Activated naive CD8-positive, alpha-beta T cell treated with anti-CD3 and anti-CD28 coated beads, Interleukin-2, amount 50 U/mL, for 24 hours (primary cell): ENCODE measurements around the gene TLE3.
A peak's percentile ranks its signal among the peaks of the same experiment; 100 is the strongest.

Source experiments
- ATAC-seq: fragments of 150-1000 bp; cut with Tn5 transposase; one replicate; pipeline ENCODE4 v1.10.0; 2021
- DNase-seq: peaks from one replicate; pipeline ENCODE4 v3.0.0; 2021
- H3K27ac Mint-ChIP-seq: one replicate; pipeline ENCODE4 v1.8.0; 2021; ENCODE audit warnings: mild to moderate bottlenecking, mixed read lengths
- H3K27me3 Mint-ChIP-seq: one replicate; pipeline ENCODE4 v1.8.0; 2021; ENCODE audit warnings: mixed read lengths
- H3K36me3 Mint-ChIP-seq: one replicate; pipeline ENCODE4 v1.8.0; 2021; ENCODE audit warnings: low read depth, mixed read lengths
- H3K4me1 Mint-ChIP-seq: one replicate; pipeline ENCODE4 v1.8.0; 2021; ENCODE audit warnings: mixed read lengths
- H3K4me3 Mint-ChIP-seq: one replicate; pipeline ENCODE4 v1.8.0; 2021; ENCODE audit warnings: mild to moderate bottlenecking, moderate library complexity, mixed read lengths
- H3K9me3 Mint-ChIP-seq: one replicate; pipeline ENCODE4 v1.8.0; 2021; ENCODE audit warnings: mixed read lengths

Gene TLE3

DNA sequence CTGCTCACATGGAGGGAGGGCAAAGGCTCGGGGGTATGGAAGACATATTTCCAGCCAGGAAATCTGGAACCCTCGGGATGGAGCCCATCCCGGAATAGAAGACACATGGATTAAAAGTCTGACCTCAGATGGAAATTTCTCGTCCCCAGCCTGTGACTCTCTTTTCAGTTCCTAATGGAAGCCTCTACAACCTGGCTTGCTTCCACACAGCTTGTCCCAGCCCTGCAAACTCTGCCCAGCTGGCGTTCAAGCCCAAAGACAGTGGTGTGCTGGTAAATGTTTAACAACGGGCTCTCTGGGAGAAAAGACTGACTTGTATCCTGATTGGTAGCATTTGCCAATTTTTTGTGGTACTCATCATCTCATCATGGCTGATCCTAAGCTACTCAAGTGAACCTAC lies 35.6 kb upstream of the TLE3 start:
- no peaks in the 10 kb centered on the region for H3K9me3 Mint-ChIP-seq

DNA sequence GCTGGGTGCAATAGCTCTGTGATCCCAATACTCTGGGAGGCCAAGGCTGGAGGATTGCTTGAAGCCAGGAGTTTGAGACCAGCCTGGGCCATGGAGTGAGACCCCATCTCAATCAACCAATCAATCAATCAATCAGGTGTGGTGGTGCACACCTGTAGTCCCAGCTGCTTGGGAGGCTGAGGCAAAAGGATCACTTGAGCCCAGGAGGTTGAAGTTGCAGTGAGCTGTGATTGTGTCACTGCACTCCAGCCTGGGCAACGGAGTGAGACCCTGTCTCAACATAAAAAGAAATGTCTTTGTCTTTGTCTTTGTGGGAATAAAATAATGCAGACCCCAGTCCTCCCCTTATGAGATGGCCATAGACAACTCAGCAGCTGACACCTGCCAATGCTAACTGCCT lies 34.9 kb upstream of the TLE3 start:
- ATAC-seq (no peak), DNase-seq (no peak)
- Mint-ChIP-seq H3K27ac (no peak overlapping the region), H3K4me1 (peaks cover 9% of the 10 kb centered on the region), H3K4me3 (no peak overlapping the region), H3K27me3 (peaks cover 9% of the 10 kb centered on the region), H3K9me3 (no peaks in the 10 kb centered on the region), H3K36me3 (no peaks in the 10 kb centered on the region)

More for the DNA sequence above, 35.6 kb upstream of the TLE3 start:
- peaks cover 4% of the 10 kb centered on the region for H3K4me1 Mint-ChIP-seq
- no peak overlapping the region for H3K27ac Mint-ChIP-seq
- no peak for DNase-seq
- no peaks in the 10 kb centered on the region for H3K36me3 Mint-ChIP-seq
- ATAC-seq: no peak
- peaks cover 6% of the 10 kb centered on the region for H3K27me3 Mint-ChIP-seq
- no peak overlapping the region for H3K4me3 Mint-ChIP-seq

DNA sequence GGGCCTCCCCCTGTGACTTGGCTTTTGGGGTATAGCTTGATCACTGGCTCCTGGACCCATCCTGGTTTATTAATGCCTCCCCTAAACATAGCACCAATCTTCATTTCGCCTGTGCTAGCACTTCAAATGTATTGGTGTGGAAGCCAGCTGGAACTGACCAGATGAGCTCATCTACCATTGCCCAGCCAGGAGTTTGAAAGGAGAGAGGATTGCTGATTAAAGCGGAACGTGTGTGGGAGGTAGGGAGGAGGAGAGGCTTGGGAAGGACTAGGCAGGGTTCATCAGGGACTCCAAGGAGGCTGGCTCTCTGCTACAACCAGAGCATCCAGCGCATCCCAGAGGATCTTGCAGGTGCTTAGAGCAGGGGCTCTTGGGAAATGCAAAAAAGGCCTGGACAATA lies 34.4 kb upstream of the TLE3 start:
- Mint-ChIP-seq H3K4me3 (no peak overlapping the region), H3K27me3 (peaks cover 12% of the 10 kb centered on the region), H3K9me3 (no peaks in the 10 kb centered on the region), H3K27ac (no peak overlapping the region), H3K36me3 (no peaks in the 10 kb centered on the region), H3K4me1 (peaks cover 9% of the 10 kb centered on the region)
- ATAC-seq: no peak
- DNase-seq: no peak

DNA sequence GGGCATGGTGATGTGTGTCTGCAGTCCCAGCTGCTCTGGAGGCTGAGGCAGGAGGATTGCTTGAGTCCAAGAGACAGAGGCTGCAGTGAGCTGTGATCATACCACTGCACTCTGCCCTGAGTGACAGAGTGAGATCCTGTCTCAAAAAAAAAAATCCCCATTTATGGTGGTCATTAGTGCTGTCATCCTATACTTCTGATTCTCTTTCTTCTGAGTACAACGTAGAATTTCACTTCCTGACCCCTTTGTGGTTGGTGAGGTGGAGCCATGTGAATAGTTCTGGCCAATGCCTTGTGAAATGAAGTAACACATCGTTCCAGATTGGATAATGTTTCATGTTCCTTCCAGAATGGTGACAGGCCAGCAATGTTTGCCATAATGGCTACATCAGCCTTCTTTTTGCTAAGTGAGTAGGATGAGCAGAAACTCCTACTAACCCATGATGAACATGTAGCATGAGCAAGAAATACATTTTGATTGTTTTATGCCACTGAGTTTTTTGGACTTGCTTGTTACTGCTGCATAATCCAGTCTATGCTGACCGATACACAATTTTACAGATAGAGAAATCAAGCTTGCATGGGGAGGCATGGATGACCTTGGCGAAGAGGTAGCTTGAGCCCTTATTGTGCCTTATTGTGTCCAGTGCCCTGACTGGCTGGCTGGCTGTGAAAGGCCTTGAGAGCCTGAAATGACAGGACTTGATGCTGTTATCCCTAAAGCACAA lies 30.9 kb upstream of the TLE3 start:
- H3K36me3 Mint-ChIP-seq: no peaks in the 10 kb centered on the region
- DNase-seq: no peak
- H3K4me3 Mint-ChIP-seq: no peak overlapping the region
- peak; percentile 8 for ATAC-seq
- H3K9me3 Mint-ChIP-seq: no peaks in the 10 kb centered on the region
- peaks cover 14% of the 10 kb centered on the region for H3K27me3 Mint-ChIP-seq
- H3K4me1 Mint-ChIP-seq: peaks cover 14% of the 10 kb centered on the region
- no peak overlapping the region for H3K27ac Mint-ChIP-seq

DNA sequence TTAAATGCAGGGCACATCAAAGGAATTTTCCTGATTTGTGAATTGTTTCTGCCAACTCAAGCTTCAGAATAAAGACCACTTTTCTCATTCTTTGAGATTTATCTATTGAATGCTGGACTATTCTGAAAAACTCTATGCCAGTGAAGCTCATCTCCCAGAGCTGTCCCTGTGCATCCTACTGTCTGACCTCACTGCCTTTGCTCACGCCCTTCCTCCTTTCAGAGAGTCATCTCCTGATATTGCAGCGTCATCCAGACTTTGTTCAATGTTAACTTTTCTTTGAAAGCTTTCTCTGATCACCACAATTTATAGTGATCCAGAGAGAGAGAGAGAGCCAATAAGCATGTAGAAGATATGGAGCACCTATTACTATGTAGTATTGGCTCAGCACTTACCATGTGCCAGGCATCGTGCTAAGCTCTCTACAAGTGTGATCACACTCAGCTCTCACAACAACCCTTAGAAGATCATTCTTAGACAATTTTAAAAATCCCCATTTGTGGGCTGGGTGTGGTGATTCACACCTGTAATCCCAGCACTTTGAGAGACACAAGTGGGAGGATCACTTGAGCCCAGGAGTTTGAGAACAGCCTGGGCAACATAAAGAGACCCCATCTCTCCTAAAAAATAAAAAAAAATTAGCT lies 30.2 kb upstream of the TLE3 start:
- peaks cover 14% of the 10 kb centered on the region for H3K27me3 Mint-ChIP-seq
- DNase-seq (no peak), ATAC-seq (peak; percentile 57)
- peaks cover 14% of the 10 kb centered on the region for H3K4me1 Mint-ChIP-seq
- H3K27ac Mint-ChIP-seq: no peak overlapping the region
- no peak overlapping the region for H3K4me3 Mint-ChIP-seq
- H3K36me3 Mint-ChIP-seq: no peaks in the 10 kb centered on the region
- H3K9me3 Mint-ChIP-seq: no peaks in the 10 kb centered on the region

DNA sequence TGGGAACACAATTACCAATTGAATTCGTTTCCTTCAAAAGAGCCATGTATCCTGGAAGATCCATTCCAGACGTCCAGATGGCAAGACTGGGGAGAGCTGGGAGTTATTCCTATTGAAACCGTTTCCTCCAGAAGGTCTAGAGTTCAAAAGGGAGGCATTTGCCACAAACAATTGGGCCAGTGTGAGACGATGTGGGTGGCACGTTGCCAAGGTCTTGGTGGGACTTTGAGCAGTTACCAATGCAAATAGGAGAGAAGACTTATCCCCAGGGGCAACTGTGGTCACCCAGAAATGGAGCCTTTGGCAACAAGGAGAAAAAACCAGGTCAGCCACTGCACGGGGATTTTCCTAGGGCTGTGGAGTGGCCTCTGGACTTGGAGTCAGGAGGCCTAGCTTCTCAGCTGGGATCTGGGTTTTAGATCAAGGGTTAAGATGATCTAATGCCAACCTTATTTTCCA lies 29.6 kb upstream of the TLE3 start:
- Mint-ChIP-seq H3K27me3 (peaks cover 14% of the 10 kb centered on the region), H3K27ac (no peak overlapping the region), H3K4me1 (peaks cover 14% of the 10 kb centered on the region), H3K9me3 (no peaks in the 10 kb centered on the region), H3K36me3 (no peaks in the 10 kb centered on the region), H3K4me3 (no peak overlapping the region)
- DNase-seq: no peak
- ATAC-seq: no peak

DNA sequence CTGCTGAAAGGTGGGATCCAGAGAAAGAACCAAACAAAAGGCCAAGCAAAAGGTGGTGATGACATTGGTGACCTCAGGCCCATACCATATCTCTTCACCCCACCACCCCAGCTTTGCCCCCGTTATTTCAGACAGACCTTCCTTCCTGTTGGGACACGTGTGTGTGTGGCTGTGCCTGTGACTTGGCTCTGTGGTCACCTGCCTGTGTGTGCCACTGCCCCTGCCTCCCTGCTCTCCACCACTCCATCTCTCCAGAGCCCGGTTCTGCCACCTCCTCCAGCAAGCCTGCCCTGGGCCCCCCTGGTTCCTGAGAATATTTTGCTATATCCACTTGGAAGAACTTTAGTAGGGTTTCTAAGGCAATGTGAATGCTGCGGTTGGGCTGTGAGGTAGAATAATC lies 28.6 kb upstream of the TLE3 start:
- Mint-ChIP-seq H3K27ac (no peak overlapping the region), H3K36me3 (no peaks in the 10 kb centered on the region), H3K27me3 (peaks cover 12% of the 10 kb centered on the region), H3K9me3 (no peaks in the 10 kb centered on the region), H3K4me1 (peaks cover 14% of the 10 kb centered on the region), H3K4me3 (no peak overlapping the region)
- ATAC-seq (no peak), DNase-seq (no peak)

DNA sequence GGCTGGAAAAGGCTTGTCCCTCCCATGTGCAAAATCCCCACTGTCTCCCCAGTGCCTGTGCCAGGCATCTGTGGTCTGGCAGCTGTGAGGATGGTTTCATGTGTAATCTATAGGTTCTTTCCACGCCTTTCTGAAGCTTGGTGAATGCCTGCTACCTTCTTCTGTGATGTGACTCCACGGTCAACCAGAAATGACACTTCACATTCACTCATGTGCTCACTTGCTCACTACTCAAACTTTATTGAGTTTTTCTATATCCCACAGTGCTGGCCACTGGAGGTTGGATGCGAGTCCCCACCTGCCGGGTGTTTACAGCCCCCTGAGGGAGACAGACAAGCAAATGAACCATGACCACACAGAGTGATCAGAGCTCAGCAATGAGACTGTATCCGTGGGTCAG lies 27.9 kb upstream of the TLE3 start:
- H3K36me3 Mint-ChIP-seq: no peaks in the 10 kb centered on the region
- DNase-seq: no peak
- ATAC-seq: peak; percentile 35
- H3K27ac Mint-ChIP-seq: no peak overlapping the region
- no peaks in the 10 kb centered on the region for H3K9me3 Mint-ChIP-seq
- H3K27me3 Mint-ChIP-seq: peaks cover 12% of the 10 kb centered on the region
- H3K4me1 Mint-ChIP-seq: peaks cover 14% of the 10 kb centered on the region
- H3K4me3 Mint-ChIP-seq: no peak overlapping the region

DNA sequence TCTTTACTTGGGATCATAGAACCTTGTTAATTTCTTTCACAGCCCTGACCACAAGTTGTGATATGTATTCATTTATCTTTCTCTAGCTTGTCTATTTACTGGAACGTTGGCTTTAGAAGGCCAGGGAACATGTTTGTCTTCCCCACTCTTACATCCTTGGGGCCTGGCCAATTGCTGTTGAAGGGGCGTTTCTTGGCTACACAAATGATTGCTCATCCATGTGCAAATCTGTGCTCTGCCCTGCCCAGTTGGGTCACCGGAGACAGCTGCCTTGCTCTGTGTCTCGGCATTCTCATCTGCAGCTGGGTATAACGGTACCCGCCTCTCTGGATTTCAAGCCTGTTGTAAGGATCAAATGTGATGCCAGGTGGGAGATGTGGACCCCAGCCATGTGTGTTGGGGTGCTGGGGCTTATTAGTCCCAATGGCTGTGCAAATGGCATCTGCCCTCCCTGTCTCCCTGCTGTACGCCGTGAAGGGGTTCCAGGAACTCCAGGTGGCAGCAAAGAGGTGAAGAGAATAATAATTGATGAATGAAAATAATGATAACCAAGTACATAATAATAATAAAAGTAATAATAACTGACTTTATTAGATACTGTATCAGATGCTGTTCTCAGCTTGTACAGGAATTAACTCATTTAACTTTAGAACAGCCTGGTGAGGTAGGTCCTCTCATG lies 24.0 kb upstream of the TLE3 start:
- Mint-ChIP-seq H3K36me3 (no peaks in the 10 kb centered on the region), H3K9me3 (no peaks in the 10 kb centered on the region), H3K4me3 (no peak overlapping the region), H3K4me1 (peaks cover 5% of the 10 kb centered on the region), H3K27me3 (peaks cover 6% of the 10 kb centered on the region), H3K27ac (no peak overlapping the region)
- DNase-seq: no peak
- ATAC-seq: no peak

DNA sequence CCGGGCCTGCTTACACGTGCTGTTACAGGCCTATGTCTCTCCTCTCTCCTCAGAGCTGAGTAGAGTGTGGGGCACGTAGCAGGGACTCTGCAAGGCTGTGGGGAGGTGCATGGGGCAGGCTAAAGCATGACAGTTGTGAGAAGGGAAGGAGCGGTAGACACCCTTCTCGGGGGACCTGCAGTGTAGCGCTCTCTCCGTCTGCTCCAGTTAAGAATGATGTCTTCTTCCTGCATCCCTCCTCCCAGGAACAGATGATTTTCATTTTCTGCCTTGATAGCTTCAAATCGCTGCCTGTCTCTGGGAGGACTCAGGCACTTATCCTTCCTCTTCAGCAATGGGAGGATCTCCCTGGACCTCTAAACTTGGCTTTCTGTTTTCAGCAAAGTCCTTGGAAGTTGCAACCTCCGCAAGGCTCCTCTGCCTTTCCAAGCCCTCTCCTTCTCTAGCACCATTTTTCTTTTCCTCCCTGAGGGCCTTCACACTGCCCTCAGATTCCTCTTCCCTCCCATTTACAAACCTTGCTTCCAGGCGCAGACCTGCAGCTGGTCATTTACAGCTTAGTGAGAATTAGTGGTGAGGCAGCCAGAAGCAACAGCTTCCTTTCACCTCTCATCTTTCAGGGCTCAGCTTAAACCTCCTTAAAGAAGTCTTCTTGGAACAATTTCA lies 23.4 kb upstream of the TLE3 start:
- no peak for DNase-seq
- Mint-ChIP-seq H3K4me1 (peaks cover 5% of the 10 kb centered on the region), H3K9me3 (no peaks in the 10 kb centered on the region), H3K4me3 (no peak overlapping the region), H3K27ac (no peak overlapping the region), H3K36me3 (no peaks in the 10 kb centered on the region), H3K27me3 (peaks cover 7% of the 10 kb centered on the region)
- no peak for ATAC-seq

DNA sequence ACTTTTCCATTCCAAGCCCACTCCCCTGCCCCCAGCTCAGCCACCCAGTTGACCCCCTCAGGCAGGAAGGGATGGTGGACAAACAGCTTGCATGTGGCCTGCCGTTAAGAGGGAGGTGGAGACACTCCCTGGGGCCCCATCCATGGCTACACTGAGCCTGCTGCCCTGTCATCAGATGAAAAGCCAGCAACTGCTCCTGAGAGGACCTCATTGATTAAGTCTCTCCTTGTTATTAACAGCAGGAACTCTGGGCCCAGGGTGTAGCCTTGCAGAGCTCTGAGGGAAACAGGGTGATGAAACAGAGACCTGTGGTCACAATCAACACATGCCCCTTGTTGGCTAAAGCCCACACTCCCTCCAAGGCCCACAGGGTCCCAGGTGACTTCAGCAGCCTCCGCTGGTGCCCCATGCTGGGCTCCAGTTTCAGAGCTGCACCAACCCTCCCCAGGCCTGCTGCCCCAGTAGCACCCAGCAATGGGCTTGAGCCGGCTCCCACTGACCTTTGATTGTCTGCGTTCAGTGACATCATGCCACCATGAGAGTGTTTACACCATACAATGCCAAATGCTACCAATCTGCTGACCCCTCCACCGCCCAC lies 22.3 kb upstream of the TLE3 start:
- no peak for ATAC-seq
- Mint-ChIP-seq H3K4me3 (no peak overlapping the region), H3K9me3 (no peaks in the 10 kb centered on the region)

DNA sequence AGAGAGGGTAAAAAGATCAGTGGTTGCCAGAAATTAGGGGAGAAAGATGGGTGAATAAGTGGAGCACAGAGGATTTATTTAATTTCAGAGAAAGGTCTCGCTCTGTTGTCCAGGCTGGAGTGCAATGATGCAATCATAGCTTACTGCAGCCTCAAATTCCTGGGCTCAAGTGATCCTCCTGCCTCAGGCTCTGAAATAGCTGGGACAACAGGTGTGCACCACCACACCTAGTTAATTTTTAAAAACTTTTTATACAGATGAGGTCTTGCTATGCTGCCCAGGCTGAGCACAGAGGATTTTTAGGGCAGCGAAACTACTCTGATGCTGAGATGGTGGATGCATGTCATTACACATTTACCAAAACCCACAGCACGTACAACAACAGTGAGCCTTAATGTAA lies 20.9 kb upstream of the TLE3 start:
- DNase-seq: no peak
- ATAC-seq: no peak
- no peaks in the 10 kb centered on the region for H3K36me3 Mint-ChIP-seq
- H3K9me3 Mint-ChIP-seq: no peaks in the 10 kb centered on the region
- no peak overlapping the region for H3K4me3 Mint-ChIP-seq
- H3K27me3 Mint-ChIP-seq: peaks cover 13% of the 10 kb centered on the region
- H3K27ac Mint-ChIP-seq: no peak overlapping the region
- peaks cover 6% of the 10 kb centered on the region for H3K4me1 Mint-ChIP-seq

More for the DNA sequence above, 22.3 kb upstream of the TLE3 start:
- Mint-ChIP-seq H3K27ac (no peak overlapping the region), H3K27me3 (peaks cover 6% of the 10 kb centered on the region), H3K4me1 (no peaks in the 10 kb centered on the region), H3K36me3 (no peaks in the 10 kb centered on the region)
- no peak for DNase-seq

DNA sequence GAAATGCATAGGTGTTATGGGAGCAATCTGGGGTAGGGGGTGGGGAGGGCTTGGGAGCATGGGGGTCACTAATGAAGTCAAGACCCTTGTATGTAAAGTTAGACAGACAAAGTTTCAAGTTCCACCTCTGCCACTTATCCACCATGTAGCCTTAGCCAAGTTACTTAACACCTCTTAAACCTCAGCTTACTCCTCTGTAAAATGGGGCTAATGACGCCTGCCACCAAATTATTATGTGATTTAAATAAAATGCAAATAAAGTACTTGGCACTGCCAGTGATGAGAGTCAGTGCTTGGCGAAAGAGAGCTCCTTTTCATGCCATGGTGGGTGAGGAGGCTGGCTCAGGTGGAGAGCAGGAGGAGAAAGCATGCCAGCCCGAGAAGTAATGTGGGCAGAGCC lies 18.6 kb upstream of the TLE3 start:
- Mint-ChIP-seq H3K27ac (no peak overlapping the region), H3K4me3 (no peak overlapping the region), H3K4me1 (peaks cover 6% of the 10 kb centered on the region), H3K36me3 (no peaks in the 10 kb centered on the region), H3K9me3 (no peaks in the 10 kb centered on the region), H3K27me3 (peaks cover 16% of the 10 kb centered on the region)
- no peak for DNase-seq
- no peak for ATAC-seq

DNA sequence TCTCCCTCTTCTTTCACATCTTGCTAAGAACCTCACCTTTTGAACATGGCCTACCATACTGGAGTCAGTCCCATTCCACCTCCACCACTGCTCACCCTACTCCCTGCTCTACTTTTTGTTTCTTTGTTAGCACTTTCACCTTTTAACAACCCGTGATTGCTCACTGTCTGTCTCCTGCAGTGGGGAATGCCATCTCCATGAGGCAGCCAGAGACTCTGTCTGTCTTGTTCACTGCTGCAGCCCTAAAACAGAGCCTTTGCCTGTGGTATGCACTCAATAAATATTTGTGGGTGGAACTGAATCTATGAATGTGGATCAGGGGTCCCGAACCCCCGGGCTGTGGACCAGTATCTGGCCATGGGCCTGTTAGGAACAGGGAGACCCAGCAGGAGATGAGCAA lies 16.5 kb upstream of the TLE3 start:
- Mint-ChIP-seq H3K4me3 (no peak overlapping the region), H3K27me3 (peaks cover 16% of the 10 kb centered on the region), H3K36me3 (no peaks in the 10 kb centered on the region), H3K27ac (no peak overlapping the region), H3K9me3 (no peaks in the 10 kb centered on the region), H3K4me1 (peaks cover 6% of the 10 kb centered on the region)
- ATAC-seq (no peak), DNase-seq (no peak)
